Activated CD4-positive, alpha-beta T cell treated with anti-CD3 and anti-CD28 coated beads, Interleukin-2, amount 50 U/mL, for 16 hours (primary cell): ENCODE measurements around the gene PAPSS1.
"Not testable (repeated sequence)": the region's sequence is repeated elsewhere in the genome, so short reads cannot be mapped to it uniquely, and the experiment has no call there.

Source experiments
- DNase-seq: peaks from one replicate; pipeline ENCODE4 v3.0.0-alpha.2; 2020

PAPSS1 gene

DNA sequence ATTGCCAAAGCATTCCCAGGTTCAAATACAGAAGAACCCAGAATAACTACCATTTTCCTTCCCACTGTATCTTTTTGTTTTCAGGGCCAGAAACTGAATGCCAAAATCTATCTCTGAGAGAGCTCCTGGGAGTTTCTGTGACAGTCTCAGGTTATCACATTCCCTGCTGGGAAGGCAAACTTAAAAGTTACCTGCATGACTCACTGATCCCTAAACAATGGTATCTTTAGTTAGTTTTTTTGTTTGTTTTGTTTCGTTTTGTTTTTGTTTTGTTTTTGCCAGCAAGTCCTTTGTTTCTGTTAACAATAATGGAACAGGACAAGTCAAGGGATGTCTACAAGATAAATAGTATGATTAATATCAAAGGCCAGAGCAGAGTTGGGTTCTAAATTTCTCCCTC lies 34.3 kb downstream of the PAPSS1 start:
- no peak for DNase-seq

DNA sequence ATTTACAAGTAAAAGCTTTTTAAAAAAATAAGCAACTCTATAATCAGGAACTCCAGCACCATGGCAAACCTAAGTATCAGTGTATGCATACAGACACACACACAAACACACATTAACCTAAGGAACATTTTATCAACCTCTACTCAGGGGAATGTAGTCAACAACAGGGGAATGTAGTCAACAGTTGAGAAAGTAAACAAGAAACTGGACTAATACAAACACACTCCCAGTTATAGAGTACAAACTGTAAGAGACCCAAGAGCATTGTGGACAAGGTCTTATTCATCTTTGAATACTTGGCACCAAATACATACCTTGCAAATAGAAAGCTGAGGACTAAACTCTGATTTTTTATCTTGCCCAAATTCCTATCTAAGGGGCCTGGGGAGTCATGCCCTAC lies 36.2 kb downstream of the PAPSS1 start:
- no peak for DNase-seq

DNA sequence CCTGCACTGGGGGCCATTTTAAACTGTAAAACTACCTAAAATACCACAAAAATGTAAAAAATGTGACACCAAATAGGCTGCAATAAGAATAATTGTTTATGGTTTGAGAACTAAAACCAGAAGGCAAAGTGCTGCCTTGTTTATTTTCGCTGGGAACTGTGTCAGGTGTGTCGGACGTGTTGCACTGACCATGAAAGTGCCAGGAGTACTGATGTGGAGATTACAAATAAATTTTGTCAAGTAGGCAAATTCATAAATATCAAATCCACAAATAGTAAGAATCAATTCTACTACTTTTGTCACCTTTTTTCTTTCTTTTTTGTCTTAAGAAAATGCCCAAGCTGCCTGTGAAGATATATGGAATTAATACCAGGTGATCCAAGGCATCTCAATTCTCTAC lies 37.7 kb downstream of the PAPSS1 start:
- DNase-seq = no peak

DNA sequence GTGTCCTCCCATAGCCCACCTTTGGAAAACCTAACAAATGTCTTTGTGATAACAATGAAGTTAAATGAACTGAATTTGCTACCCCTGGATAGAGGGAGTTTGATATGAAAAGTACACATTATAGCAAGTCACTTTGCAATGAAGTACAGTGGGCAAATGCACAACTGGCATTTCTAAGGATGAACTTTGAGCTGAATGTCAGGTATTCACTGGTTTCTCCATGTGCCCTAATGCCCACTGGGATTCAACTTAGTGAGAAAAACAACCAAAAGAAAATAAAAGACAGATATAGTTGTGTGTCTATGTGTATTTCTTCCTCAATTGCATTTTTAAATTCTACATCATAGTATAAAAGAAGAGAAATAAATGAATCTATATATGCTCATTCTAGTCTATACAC lies 51.0 kb downstream of the PAPSS1 start:
- no peak for DNase-seq

DNA sequence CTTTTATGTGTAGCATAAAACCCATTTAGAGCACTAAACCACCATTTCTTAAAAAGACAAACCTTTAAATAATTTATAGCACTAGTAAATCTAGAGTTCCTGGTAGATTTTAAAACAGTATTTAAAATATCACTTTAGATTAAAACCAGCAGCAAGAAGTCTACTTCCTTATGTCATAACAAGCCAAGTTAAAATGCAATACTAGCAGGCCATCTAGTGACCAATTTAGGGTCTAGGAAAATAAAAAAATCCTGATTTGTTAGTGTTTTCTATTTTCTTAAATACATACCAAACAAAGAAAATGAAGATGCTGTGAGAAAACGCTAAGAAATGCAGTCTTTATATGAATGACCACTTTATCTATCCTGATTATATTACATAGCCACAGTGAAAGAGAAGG lies 53.9 kb downstream of the PAPSS1 start:
- DNase-seq = no peak

DNA sequence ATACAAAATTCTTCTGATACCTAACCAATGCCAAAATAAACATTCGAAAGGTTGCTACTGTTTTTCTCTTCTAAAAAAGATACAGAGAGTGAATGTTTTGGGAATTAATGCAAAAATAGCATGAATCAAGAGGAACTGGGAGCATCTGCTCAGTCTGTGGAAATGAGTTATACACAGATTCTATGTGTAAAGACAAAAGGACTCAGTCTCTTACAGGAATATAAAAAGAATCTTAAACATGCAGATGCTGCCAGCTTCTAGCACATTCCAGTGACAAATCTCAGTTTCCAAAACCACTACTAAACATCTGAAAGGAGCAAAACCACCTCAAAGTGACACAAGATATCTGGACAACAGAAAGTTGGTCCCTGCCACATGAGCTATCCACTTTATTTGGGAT lies 55.0 kb downstream of the PAPSS1 start:
- DNase-seq = no peak

GRCh38 chr4:107658400-107659336 lies 61.4 kb downstream of the PAPSS1 start:
- DNase-seq = no peak

- DNase-seq = peak; percentile 34
Measured at GRCh38 chr4:107655289-107655688, 64.7 kb downstream of the PAPSS1 start.

DNA sequence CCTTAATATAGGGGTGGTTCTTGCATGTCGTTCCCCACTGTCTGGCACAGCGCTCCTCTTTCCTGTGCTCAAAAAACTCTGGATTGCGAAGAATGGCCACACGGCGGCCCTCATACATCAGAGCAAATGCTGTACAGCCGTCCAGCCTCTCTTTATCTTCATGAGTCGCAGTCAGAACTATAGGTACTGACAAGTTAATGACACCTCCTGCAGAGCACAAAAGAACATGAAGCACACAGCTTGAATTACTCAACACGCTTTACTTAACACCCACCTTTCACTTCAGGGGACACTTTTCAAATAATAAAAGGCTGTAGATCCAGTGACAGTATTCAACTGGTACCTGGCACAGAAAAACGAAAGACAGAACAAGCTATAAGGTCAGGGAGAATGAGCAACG lies 65.3 kb downstream of the PAPSS1 start:
- DNase-seq = no peak

GRCh38 chr4:107651408-107651807 lies 68.6 kb downstream of the PAPSS1 start:
- not testable (repeated sequence) for DNase-seq

DNA sequence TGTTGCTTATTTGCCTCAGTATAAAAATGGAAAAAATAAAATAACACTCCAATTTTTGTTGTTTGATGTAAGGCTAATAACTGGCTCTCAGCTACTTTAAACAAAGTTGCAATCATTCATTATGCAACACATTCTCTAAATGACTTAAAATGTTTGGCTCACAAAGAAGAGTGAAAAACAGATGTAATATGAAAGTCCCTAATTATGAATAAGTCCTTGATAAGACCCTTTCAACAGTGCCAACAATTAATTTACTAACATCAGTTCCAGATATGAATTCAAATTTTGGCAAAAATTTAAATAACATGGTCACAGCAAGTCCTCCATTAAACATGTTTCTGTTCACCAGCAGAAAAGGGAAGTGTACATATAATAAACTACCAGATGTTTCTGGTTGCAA lies 69.8 kb downstream of the PAPSS1 start:
- DNase-seq = no peak

GRCh38 chr4:107648178-107648991 lies 71.6 kb downstream of the PAPSS1 start:
- no peak for DNase-seq

DNA sequence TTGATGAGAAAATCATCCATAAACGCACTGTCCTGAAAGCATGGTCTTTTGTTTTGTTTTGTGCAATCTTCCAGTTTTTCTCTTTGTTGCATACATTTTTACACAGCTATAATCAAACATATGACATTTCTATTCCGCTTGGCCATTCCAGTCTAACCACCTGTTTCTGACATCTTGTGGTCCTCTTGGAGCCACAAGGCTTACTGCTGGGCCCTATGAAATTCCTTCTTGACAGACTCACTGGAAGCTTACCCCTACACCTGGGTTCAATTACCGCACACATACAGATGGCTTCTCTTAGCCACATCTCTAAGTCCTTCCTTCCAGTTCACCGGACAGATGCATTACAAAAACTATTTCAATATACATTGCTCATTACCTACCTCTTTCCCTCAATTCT lies 72.4 kb downstream of the PAPSS1 start:
- DNase-seq = no peak

DNA sequence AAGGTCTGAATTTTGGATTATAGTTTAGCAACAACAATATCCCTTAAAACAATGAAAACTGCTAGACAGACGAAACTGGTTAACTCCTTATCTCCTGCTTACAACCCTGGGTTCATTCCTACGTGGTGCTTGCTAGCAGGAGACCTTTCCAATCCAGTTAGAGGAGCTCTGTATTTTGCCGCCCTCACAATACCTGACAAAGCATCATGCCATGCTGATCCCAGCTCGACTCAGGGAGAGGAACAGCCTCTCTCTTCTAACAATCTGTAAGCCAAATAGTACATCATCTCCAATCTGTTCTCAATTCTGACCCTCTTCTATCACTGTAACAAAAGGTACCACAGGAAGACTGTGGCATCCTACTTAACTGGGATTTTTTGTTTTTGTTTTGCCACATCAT lies 74.4 kb downstream of the PAPSS1 start:
- no peak for DNase-seq

- no peak for DNase-seq
Measured at GRCh38 chr4:107643021-107643420, 77.0 kb downstream of the PAPSS1 start.

- no peak for DNase-seq
Measured at GRCh38 chr4:107640878-107641277, 79.2 kb downstream of the PAPSS1 start.

DNA sequence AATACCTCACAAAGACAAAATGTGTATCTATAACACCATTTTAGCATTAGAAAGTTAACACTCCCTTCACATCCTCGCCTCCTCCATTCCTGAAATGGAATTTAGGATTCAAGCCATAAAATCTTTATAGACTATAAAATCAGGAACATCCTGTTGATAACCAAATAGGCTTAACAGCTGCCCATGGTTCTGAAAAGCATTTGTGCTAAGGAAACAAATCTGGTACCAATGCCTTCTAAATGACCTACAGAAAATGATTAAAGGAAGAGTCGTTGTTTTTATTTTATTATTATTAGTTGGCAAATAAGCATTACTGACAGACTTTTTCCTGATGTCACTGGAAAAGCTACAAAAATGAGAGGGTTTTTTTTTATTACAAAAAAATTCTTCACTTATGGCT lies 79.8 kb downstream of the PAPSS1 start:
- DNase-seq = no peak

DNA sequence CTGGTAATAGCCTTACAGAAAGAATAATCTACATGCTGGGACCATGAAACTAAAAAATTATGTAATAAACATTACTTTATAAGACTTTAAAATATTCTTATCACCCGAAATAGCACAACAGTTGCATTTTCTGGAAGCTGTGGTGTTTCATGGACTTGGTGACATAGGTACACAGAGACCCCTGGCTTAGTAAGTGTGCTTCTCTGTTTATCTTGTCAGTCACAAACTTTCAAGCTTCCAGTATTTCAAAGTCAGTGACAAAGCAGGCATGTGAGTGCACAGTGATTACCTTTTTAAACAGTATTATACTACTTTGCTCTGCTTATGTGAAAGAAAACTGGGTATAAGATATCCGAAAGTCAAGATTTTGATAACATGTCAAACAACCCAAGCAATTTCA lies 84.3 kb downstream of the PAPSS1 start:
- DNase-seq = no peak

DNA sequence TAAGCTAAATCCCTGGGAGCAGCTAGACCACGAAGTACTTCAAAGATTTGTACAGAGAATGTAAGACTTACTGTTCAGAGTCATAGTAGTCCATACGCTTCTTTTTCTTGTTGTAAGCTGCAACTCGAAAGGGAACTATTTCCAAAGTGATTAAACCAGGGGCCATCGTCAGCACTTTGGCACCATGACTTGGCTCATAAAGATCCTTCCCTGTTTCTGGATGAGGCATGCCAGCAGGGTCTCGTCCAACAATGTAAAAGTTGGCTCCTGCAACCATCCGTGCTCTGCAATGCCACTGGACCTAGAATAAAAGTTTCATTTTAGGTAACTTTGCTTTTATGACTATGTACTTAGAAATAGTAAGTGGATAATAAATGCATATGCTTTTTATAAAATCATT lies 88.5 kb downstream of the PAPSS1 start:
- DNase-seq = no peak

DNA sequence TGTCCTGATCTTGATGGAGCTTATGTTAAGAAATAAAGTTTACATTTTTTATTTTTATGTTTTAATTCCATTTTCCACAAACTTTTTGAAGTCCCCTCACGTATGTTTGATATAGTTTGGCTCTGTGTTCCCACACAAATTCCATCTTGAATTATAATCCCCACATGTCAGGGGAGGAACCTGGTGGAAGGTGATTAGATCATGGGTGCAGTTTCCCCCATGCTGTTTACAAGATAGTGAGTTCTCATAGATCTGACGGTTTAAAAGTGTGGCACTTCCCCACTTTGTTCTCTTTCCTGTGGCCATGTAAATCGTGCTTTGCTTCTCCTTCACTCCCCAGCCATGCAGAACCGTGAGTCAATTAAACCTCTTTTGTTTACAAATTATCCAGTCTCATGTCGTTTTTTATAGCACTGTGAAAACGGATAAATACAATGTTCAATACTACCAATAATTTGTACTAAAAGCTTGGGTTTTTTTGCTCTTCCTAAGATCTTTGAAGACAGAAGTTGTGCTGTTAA lies 89.8 kb downstream of the PAPSS1 start:
- no peak for DNase-seq

DNA sequence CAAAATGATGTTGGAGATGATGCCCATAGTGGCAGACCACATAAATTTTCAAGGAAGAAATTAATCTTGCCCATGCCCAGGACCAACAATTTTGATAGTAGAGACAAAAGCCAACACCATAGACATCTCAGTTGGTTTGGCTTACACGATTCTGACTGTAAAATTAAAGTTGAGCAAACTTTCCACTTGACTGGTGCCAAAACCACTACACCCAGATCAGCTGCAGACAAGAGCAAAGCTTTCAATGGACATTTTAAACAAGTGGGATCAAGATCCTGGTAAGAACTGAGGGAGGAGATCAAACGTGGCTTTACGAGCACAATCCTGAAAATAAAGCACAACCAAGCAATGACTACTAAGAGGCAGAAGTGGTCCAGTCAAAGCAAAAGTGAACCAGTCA lies 90.7 kb downstream of the PAPSS1 start:
- DNase-seq = no peak

DNA sequence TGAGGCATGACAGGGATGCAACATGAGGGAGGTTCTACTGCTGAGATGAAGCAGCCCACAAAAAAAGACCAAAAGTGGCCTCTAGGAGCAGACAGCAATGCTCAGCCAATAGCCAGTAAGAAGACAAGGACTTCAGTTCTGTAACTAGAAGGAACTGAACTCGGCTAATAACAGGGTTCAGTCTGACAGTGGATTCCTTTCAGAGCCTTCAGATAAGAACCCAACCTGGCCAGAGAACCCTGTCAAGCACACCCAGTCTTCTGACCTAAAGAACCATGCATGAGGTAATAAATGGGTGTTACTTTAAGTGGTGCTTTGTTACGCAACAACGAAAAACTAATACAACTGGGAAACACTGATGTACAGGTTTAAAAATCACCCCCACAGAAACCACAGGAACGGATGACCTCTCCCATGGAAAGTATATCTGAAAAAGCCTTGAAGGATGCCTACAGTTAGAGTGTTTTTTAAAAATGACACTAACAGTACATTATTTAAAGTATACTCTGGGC lies 94.6 kb downstream of the PAPSS1 start:
- no peak for DNase-seq

DNA sequence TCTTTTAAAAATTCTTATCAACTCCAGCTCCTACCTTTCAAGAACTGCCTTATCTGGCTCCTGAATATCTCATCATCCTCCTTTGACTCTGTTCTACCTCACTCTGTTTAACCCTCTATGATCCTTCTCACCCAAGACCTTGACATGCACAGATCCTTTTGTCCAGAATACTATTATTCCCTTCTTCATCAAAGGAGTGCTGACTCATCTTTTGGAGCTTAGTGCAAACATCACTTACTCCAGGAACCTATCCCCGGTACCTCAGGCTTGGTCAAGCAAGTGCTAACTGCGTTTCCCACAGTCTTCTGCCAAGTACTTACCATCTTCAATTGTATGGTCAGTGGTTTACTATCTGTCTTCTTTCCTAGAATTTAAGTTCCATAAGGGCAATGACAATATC lies 96.0 kb downstream of the PAPSS1 start:
- no peak for DNase-seq

GRCh38 chr4:107622006-107622405 lies 98.0 kb downstream of the PAPSS1 start:
- no peak for DNase-seq
